Tibial nerve (tissue), 4 donors: Measurements from ENCODE around the gene PTRH1. TPM values are rescaled to one million over a fixed set of nuclear protein-coding genes. Genes with fewer than 3 reads are reported as not detected.

Source experiments
- DNase-seq, 2 donors: peaks; one replicate each; pipeline ENCODE4 v3.0.0-alpha.2; 2019; ENCODE audit warnings: low spot score in 2 of 2
- H3K27ac ChIP-seq, 4 donors: fragments of 200-600 bp; sonication (generic) in 3 of 4; one replicate each; pipeline ENCODE4 v1.5.1; 2017 to 2019; ENCODE audit warnings: mild to moderate bottlenecking in 1 of 4
- H3K27me3 ChIP-seq, 2 donors: fragments of 200-600 bp; sonication (generic) in 1 of 2; one replicate each; pipeline versions ENCODE4 v1.5.1 to v1.6.0; 2017 to 2019
- H3K36me3 ChIP-seq, 3 donors: fragments of 200-600 bp; sonication (generic); one replicate each; pipeline ENCODE4 v1.5.1; 2018 to 2019
- H3K4me1 ChIP-seq, 4 donors: fragments of 200-600 bp; sonication (generic) in 3 of 4; one replicate each; pipeline ENCODE4 v1.5.1; 2017 to 2019
- H3K4me3 ChIP-seq, 4 donors: fragments of 200-600 bp; sonication (generic) in 3 of 4; one replicate each; pipeline ENCODE4 v1.5.1; 2017 to 2019; ENCODE audit warnings: mild to moderate bottlenecking in 1 of 4, moderate library complexity in 1 of 4
- H3K9me3 ChIP-seq, 4 donors: fragments of 200-600 bp; sonication (generic) in 3 of 4; one replicate each; pipeline ENCODE4 v1.5.1; 2017 to 2019
- EP300 ChIP-seq, 2 donors: sonication (generic); formaldehyde crosslinking; IDR thresholded peaks; one replicate each; pipeline ENCODE4 v1.6.1; 2017; ENCODE audit warnings: antibody characterized with exemption in 2 of 2, mild to moderate bottlenecking in 1 of 2
- POLR2A ChIP-seq, 2 donors: fragments of 450-650 bp; IDR thresholded peaks; one replicate each; pipeline ENCODE4 v1.6.1; 2017; ENCODE audit warnings: antibody characterized with exemption in 2 of 2, mild to moderate bottlenecking in 2 of 2, moderate library complexity in 2 of 2
- WGBS, 2 donors: methylation state at CpG; one replicate each; pipeline ENCODE4 v1.1.5; 2018; 5-methylcytosine and 5-hydroxymethylcytosine counted together
- total RNA-seq, 4 donors: library from RNA; depleted of rRNA; stranded (reverse); fragments of >200 nt; gene quantifications; one replicate each; pipeline ENCODE4 v1.1.0, GENCODE V29; 2016
- TF ChIP-seq, protein P1 (sequence below), 5 experiments: fragments of 200-600 bp in 3 of 5; fragments of 450-650 bp in 2 of 5; sonication (generic) in 3 of 5; IDR thresholded peaks; one replicate each; pipeline ENCODE4 v1.5.1; 2016 to 2019; ENCODE audit warnings: antibody characterized with exemption in 5 of 5, mild to moderate bottlenecking in 3 of 5, moderate library complexity in 2 of 5

PTRH1 gene
- total RNA-seq, 4 donors from 2014 or later, result 8.4 to 46.7 (median 23.7) TPM

GRCh38 chr9:127705577-127706379 is 9.7 kb downstream of the PTRH1 start:
- no peaks in the 10 kb centered on the region for H3K36me3 ChIP-seq
- H3K27ac ChIP-seq, result no peak overlapping the region
- WGBS, 2 donors, result 76 to 77% methylated on average over 8 to 12 of the region's 12 CpGs
- no peaks in the 10 kb centered on the region for H3K4me1 ChIP-seq
- no peak overlapping the region for H3K4me3 ChIP-seq
- TF ChIP-seq, protein P1, sequence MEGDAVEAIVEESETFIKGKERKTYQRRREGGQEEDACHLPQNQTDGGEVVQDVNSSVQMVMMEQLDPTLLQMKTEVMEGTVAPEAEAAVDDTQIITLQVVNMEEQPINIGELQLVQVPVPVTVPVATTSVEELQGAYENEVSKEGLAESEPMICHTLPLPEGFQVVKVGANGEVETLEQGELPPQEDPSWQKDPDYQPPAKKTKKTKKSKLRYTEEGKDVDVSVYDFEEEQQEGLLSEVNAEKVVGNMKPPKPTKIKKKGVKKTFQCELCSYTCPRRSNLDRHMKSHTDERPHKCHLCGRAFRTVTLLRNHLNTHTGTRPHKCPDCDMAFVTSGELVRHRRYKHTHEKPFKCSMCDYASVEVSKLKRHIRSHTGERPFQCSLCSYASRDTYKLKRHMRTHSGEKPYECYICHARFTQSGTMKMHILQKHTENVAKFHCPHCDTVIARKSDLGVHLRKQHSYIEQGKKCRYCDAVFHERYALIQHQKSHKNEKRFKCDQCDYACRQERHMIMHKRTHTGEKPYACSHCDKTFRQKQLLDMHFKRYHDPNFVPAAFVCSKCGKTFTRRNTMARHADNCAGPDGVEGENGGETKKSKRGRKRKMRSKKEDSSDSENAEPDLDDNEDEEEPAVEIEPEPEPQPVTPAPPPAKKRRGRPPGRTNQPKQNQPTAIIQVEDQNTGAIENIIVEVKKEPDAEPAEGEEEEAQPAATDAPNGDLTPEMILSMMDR (IDR thresholded peaks at IDR 0.05), result no peak
- TF ChIP-seq POLR2A (IDR thresholded peaks at IDR 0.05) (no peak), EP300 (IDR thresholded peaks at IDR 0.05) (no peak)
- H3K27me3 ChIP-seq, result peaks cover 0 to 9% of the 10 kb centered on the region in 2 donors
- no peaks in the 10 kb centered on the region for H3K9me3 ChIP-seq
- no peak for DNase-seq

- Histone ChIP-seq H3K36me3 (no peaks in the 10 kb centered on the region), H3K4me1 (peaks cover 0 to 16% (median 3%) of the 10 kb centered on the region in 4 donors), H3K9me3 (no peaks in the 10 kb centered on the region), H3K27ac (no peak overlapping the region), H3K27me3 (peaks cover 0 to 9% of the 10 kb centered on the region in 2 donors), H3K4me3 (no peak overlapping the region)
- WGBS, 2 donors, result 66 to 71% methylated on average over 9 of the region's 9 CpGs
- TF ChIP-seq, protein P1 (IDR thresholded peaks at IDR 0.05), result no peak
- TF ChIP-seq EP300 (IDR thresholded peaks at IDR 0.05), result no peak
- TF ChIP-seq POLR2A (IDR thresholded peaks at IDR 0.05), result no peak
- DNase-seq, result no peak
Observed at GRCh38 chr9:127703289-127703946, 12.0 kb downstream of the PTRH1 start.

GRCh38 chr9:127700594-127701255 is 14.7 kb downstream of the PTRH1 start:
- TF ChIP-seq, protein P1 (IDR thresholded peaks at IDR 0.05), result no peak
- TF ChIP-seq EP300 (IDR thresholded peaks at IDR 0.05) (no peak), POLR2A (IDR thresholded peaks at IDR 0.05) (no peak)
- DNase-seq, result no peak
- peaks cover 0 to 19% (median 3%) of the 10 kb centered on the region in 4 donors for H3K4me1 ChIP-seq
- no peak overlapping the region for H3K4me3 ChIP-seq
- 75 to 79% methylated on average over 5 of the region's 5 CpGs for WGBS, 2 donors
- peaks cover 0 to 7% of the 10 kb centered on the region in 2 donors for H3K27me3 ChIP-seq
- H3K9me3 ChIP-seq, result no peaks in the 10 kb centered on the region
- no peaks in the 10 kb centered on the region for H3K36me3 ChIP-seq
- no peak overlapping the region for H3K27ac ChIP-seq

GRCh38 chr9:127700140-127700539 is 15.3 kb downstream of the PTRH1 start:
- DNase-seq, result no peak
- H3K36me3 ChIP-seq, result no peaks in the 10 kb centered on the region

More at GRCh38 chr9:127700140-127700539, 15.3 kb downstream of the PTRH1 start:
- TF ChIP-seq EP300 (IDR thresholded peaks at IDR 0.05) (no peak), POLR2A (IDR thresholded peaks at IDR 0.05) (no peak)
- TF ChIP-seq, protein P1 (IDR thresholded peaks at IDR 0.05), result no peak
- 96% methylated on average over 2 of the region's 2 CpGs for WGBS, 2 donors
- Histone ChIP-seq H3K9me3 (no peaks in the 10 kb centered on the region), H3K27ac (peak overlapping the region in 2 of 4 donors; percentile 95), H3K4me3 (no peak overlapping the region), H3K27me3 (peaks cover 0 to under 1% of the 10 kb centered on the region in 2 donors), H3K4me1 (peaks cover 0 to 25% (median 3%) of the 10 kb centered on the region in 4 donors)
